Liver (tissue), 3 donors: ENCODE measurements around the gene SWT1.

Source experiments
- CTCF ChIP-seq: fragments of 150-350 bp; IDR thresholded peaks from 2 replicates; pipeline ENCODE4 v1.5.1; 2017; ENCODE audit warnings: improper control_type of control experiment, low read depth, low read length; ENCODE audit not compliant: missing input control
- EGR1 ChIP-seq, 2 donors: IDR thresholded peaks; 2 replicates each; pipeline ENCODE4 v1.6.1; 2016 to 2018; ENCODE audit warnings: antibody characterized with exemption in 2 of 2, low read depth in 2 of 2
- GABPA ChIP-seq, 2 donors: IDR thresholded peaks in 1 of 2; conservative IDR thresholded peaks in 1 of 2; 2 replicates each; pipeline ENCODE4 v1.6.1; 2016; ENCODE audit warnings: antibody characterized with exemption in 2 of 2, mild to moderate bottlenecking in 1 of 2, moderate library complexity in 1 of 2
- REST ChIP-seq: IDR thresholded peaks from 2 replicates; pipeline ENCODE4 v1.6.1; 2016; ENCODE audit warnings: antibody characterized with exemption, mild to moderate bottlenecking
- TAF1 ChIP-seq: conservative IDR thresholded peaks from 2 replicates; pipeline ENCODE4 v1.6.1; 2016; ENCODE audit warnings: antibody characterized with exemption, mild to moderate bottlenecking
- YY1 ChIP-seq: IDR thresholded peaks from 2 replicates; pipeline ENCODE4 v1.6.1; 2016; ENCODE audit warnings: antibody characterized with exemption, mild to moderate bottlenecking
- TF ChIP-seq, protein P1 (sequence below): IDR thresholded peaks from 2 replicates; pipeline ENCODE4 v1.6.1; 2016; ENCODE audit warnings: antibody characterized with exemption
- donor health status: healthy.
- donor health status: healthy.

- TF ChIP-seq EGR1 (IDR thresholded peaks at IDR 0.05; ENCODE audit: low read depth in 2 of 2), result no peak
- TF ChIP-seq CTCF, result no peak
- TF ChIP-seq, protein P1, sequence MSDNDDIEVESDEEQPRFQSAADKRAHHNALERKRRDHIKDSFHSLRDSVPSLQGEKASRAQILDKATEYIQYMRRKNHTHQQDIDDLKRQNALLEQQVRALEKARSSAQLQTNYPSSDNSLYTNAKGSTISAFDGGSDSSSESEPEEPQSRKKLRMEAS, result no peak
- TF ChIP-seq YY1, result no peak
- TF ChIP-seq REST, result no peak
- no peak for TF ChIP-seq GABPA (IDR thresholded peaks at IDR 0.05 in 1 of 2, conservative IDR thresholded peaks at IDR 0.05 in 1 of 2)
- TF ChIP-seq TAF1, result no peak
Observed at GRCh38 chr1:185112356-185112755, 44.6 kb upstream of the SWT1 start.
